Measurements from ENCODE around the gene PYGL.

GRCh38 chr14:50985859-50986331, 41.6 kb upstream of the PYGL start:
- TF ChIP-seq MYC (IDR thresholded peaks at IDR 0.05; ENCODE audit: low read depth, low read length) (no peak), CTCF (IDR thresholded peaks at IDR 0.05; ENCODE audit: low read depth, low read length) (no peak), MAX (IDR thresholded peaks at IDR 0.05; ENCODE audit: low read depth, low read length) (no peak), POLR2A (IDR thresholded peaks at IDR 0.05; ENCODE audit: extremely low read depth, insufficient read length) (no peak)
